Mucosa of descending colon (tissue), 3 donors: ENCODE measurements around the gene ITIH5. TPM values are rescaled to one million over a fixed set of nuclear protein-coding genes. Genes with fewer than 3 reads are reported as not detected.

ENCODE experiments used
- ATAC-seq: fragments of 200-7000 bp; cut with Tn5 transposase; one replicate; pipeline ENCODE4 v1.9.1; 2020; ENCODE audit warnings: mild to moderate bottlenecking, moderate library complexity
- DNase-seq, 3 donors: peaks; one replicate each; pipeline ENCODE4 v3.0.0-alpha.2; 2020
- H3K36me3 ChIP-seq: fragments of 200-600 bp; one replicate; pipeline ENCODE4 v1.8.0; 2021; ENCODE audit warnings: low read depth, mild to moderate bottlenecking
- H3K4me1 ChIP-seq: fragments of 200-600 bp; one replicate; pipeline ENCODE4 v1.8.0; 2021; ENCODE audit warnings: low read depth, mild to moderate bottlenecking
- H3K4me3 ChIP-seq: fragments of 200-600 bp; one replicate; pipeline ENCODE4 v1.8.0; 2021; ENCODE audit warnings: mild to moderate bottlenecking
- H3K9me3 ChIP-seq: fragments of 200-600 bp; one replicate; pipeline ENCODE4 v1.8.0; 2021; ENCODE audit warnings: mild to moderate bottlenecking
- CTCF ChIP-seq: fragments of 200-600 bp; IDR thresholded peaks from one replicate; pipeline ENCODE4 v1.8.0; 2022; ENCODE audit warnings: antibody characterized with exemption, mild to moderate bottlenecking
- intact Hi-C, 2 donors: fragments of 100-400 bp; cut with DNase I in 1 of 2; cut with micrococcal nuclease in 1 of 2; formaldehyde crosslinking; loops; one replicate each; pipeline versions ENCODE4 v1.11.0 to v1.11.1; 2022; cut with DNase I, micrococcal nuclease
- total RNA-seq, 3 donors: library from RNA; stranded (reverse); fragmentation: NEBNext Ultra II Directional in 2 of 3; extraction: Animal tissue kit (Norgen Biotek cat#: 25700) in 2 of 3; gene quantifications; one replicate each; pipeline versions ENCODE4 v1.2.1 to v1.2.4, GENCODE V29; 2021 to 2023
- donor health status: DM: no; HTN: no; CAD: no; lungs with moderate emphysema.
- donor health status: DM: no; HTN: no; CAD: no.
- donor health status: DM: no; HTN: yes; CAD: no.

ITIH5 gene
- total RNA-seq, 3 donors from 2014 or later, result 5.0 to 46.6 (median 8.1) TPM

DNA sequence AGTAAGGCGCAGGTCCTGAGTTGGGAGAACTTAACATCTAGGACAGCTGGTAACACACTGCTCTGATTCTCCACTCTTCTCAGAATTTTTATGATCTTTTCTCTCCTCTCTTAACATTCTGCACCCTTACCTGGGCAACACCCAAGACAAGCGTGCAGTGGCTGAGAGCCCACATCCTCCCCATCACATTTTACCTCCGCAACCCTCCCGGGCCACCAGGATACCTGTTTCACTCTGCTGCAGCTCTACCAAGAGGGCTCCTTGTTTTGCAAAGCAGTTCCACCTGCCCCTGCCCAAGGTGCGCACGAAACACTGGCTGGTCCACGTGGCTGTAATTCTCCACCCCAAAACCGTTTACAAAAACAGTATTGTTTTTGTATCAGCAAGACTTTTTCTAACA, 81.5 kb downstream of the ITIH5 start:
- no peak for DNase-seq
- H3K36me3 ChIP-seq, result no peaks in the 10 kb centered on the region
- H3K4me3 ChIP-seq, result no peak overlapping the region
- H3K9me3 ChIP-seq, result no peaks in the 10 kb centered on the region
- H3K4me1 ChIP-seq, result no peaks in the 10 kb centered on the region
- TF ChIP-seq CTCF, result no peak
- intact Hi-C loops, result no loop called here
- ATAC-seq, result no peak

GRCh38 chr10:7583626-7584025, 83.1 kb downstream of the ITIH5 start:
- no peak for DNase-seq
- Histone ChIP-seq H3K9me3 (no peaks in the 10 kb centered on the region), H3K4me1 (no peaks in the 10 kb centered on the region), H3K4me3 (no peak overlapping the region), H3K36me3 (no peaks in the 10 kb centered on the region)
- no peak for TF ChIP-seq CTCF
- intact Hi-C loops, result no loop called here
- ATAC-seq, result no peak

DNA sequence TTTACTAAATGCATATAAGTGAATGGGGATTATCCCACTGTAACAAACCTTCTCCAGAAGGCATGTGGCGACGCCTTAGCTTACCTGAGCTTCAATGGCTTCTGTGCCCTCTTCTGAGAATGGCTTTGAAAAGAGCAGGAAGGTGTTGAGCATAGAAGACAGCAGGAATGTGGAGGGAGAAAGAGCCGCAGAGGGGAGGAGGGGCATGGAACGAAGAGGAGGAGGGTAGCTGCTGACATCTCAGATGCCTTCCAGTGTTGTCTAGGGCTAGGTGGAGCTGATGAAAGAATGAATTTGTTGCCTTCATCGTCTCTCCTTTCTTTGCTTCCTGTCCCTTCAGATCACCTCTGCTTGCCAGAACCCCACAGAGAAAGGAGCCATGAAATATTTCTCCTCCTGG, 86.2 kb downstream of the ITIH5 start:
- Histone ChIP-seq H3K4me1 (no peaks in the 10 kb centered on the region), H3K4me3 (no peak overlapping the region), H3K36me3 (no peaks in the 10 kb centered on the region), H3K9me3 (no peaks in the 10 kb centered on the region)
- DNase-seq (no peak), ATAC-seq (no peak)
- no peak for TF ChIP-seq CTCF
- intact Hi-C loops, result no loop called here

DNA sequence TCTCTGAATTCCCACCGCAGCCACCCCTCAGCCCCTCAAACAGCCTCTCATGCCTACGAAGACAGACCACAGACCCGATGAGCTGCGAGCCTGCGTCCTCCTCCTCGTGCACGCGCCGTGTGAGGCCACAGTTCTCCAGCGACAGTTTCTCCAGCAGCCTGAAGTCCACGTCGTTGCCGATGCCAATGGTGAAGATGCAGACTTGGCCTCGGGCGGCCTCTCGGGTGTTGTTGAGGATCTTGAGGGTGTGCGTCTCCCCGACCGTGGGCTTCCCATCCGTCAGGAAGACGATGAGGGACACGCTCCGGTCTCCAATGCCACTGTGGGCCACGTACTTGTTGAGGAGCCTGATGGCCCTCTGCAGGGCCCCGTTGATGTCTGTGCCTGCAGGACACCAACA, 87.1 kb downstream of the ITIH5 start:
- no peaks in the 10 kb centered on the region for H3K9me3 ChIP-seq
- H3K36me3 ChIP-seq, result no peaks in the 10 kb centered on the region
- DNase-seq (no peak), ATAC-seq (no peak)
- H3K4me3 ChIP-seq, result no peak overlapping the region
- no peak for TF ChIP-seq CTCF
- intact Hi-C loops, result no loop called here
- H3K4me1 ChIP-seq, result no peaks in the 10 kb centered on the region

DNA sequence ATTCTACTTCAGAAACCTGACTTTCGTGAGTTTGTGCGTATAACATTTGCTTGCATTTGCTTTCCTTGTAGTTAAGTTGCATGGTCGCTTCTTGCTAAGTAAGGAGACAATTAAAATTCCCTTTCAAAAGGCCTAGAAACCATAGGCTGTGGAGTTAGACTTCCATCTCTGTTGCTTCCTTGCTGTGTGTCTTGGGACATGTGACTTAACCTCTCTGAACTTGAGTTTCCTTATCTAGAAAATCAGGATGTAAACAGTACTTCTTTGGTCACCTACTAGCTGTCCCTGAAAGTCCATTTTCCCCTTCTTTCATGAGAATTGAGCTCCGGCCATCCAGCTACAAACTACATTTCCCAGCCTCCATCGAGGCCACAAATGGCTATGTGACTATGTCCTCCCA, 89.2 kb downstream of the ITIH5 start:
- H3K9me3 ChIP-seq, result no peaks in the 10 kb centered on the region
- no peaks in the 10 kb centered on the region for H3K4me1 ChIP-seq
- no peak overlapping the region for H3K4me3 ChIP-seq
- ATAC-seq (no peak), DNase-seq (no peak)
- H3K36me3 ChIP-seq, result no peaks in the 10 kb centered on the region
- intact Hi-C loops, result no loop called here
- TF ChIP-seq CTCF, result no peak

- Histone ChIP-seq H3K4me3 (no peak overlapping the region), H3K36me3 (no peaks in the 10 kb centered on the region), H3K4me1 (no peaks in the 10 kb centered on the region), H3K9me3 (no peaks in the 10 kb centered on the region)
- intact Hi-C loops, result no loop called here
- no peak for TF ChIP-seq CTCF
- no peak for ATAC-seq
- no peak for DNase-seq
Observed at GRCh38 chr10:7577176-7577575, 89.6 kb downstream of the ITIH5 start.
